ENCODE measurements around the gene CMTM8.
"Not testable (repeated sequence)": the region's sequence is repeated elsewhere in the genome, so short reads cannot be mapped to it uniquely, and the experiment has no call there.

The CMTM8 gene

DNA sequence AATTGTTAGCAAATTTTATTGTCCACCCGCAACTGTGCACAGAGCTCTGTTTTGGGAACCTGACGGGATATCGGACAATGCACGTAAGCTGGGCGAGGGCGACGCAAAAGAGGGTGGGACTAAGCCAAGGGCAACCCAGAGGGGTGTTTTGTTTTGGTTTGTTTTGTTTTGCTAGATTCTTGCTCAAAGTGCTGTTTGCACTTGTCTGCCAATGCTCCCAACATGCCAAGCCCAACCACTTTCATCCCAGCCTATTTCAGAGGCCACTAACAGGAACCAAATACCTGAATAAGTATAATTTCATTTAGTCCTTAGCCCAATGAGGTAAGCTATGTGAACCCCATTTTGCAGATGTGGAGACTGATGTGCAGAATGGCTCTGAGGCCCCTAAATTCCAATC lies 143.4 kb downstream of the CMTM8 start:
- DNase-seq (ENCODE audit: low read depth) = no peak

DNA sequence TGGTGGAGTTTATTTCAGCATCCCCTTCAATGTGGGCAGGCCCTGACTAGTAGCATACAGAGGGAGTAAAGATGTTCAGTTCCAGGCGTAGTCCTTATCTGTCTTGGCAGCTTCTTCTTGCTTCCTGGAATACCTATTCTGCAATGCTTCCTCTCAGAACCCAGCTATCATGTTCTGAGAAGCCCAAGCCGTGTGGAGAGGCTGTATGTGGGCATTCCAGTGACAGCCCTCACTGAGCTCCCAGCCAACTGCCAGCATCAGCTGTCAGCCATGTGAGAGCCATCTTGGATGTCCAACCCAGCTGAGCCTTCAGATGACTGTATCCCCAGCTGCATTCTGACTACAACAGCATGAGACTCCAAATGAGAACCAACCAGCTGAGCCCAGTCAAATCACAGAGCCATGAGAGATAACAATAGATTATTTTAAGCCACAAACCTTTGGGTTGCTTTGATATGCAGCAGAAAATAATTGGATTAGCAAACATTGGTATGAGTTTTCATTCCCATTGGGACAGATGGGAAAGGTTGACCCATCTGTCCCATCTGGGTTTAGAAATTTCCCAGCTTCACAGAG lies 144.7 kb downstream of the CMTM8 start:
- DNase-seq (ENCODE audit: low read depth) = no peak

DNA sequence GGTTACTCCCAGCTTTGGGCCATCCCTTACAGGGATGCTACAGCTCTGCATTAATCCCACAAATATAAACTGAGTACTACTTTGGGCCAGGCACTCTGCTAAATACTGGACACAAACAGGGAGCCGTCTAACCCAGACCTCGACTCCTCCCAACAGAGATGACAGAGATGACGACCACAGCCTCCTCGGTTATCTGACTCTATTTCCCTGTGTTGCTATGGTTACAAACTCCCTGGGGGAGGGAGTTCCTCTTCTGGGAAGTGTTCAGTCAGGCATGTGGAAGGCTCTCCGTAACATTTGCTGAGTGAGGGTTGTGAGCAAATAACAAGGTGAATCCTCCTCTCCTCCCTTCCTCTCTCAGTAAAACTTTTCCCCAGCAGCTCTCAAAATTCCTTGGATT lies 146.5 kb downstream of the CMTM8 start:
- DNase-seq (ENCODE audit: low read depth) = no peak

DNA sequence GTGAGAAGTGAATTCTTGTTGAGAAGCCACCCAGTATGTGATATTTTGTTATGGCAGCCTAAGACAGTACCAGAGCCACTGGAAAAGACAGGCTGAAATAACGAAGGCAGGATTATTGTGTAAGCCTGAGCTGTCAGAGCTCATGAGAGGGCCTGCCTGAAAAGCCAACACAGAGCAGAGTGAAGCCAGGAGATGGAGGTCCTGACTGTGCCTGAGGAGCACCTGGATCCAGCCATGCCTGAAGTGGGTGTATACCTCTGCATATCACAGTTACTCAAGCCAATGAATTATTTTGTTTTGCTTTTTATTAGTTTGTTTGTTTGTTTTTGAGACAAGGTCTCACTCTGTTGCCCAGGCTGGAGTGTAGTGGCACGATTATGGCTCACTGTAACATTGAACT lies 149.0 kb downstream of the CMTM8 start:
- DNase-seq (ENCODE audit: low read depth) = no peak

DNA sequence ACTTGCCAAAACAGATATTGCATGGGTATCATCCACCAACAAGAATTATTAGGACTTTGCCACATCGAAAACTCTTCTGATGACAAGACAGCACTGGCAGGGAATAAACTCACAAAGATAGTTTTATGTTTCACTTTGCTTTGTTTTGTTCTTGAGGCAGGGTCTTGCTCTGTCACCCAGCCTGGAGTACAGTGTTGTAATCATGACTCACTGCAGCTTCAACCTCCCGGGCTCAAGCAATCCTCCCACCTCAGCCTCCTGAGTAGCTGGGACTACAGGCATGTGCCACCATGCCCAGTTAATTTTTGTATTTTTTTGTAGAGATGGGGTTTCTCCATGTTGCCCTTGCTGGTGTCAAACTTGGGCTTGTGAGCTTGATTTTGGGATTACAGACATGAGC lies 151.1 kb downstream of the CMTM8 start:
- not testable (repeated sequence) for DNase-seq (ENCODE audit: low read depth)

DNA sequence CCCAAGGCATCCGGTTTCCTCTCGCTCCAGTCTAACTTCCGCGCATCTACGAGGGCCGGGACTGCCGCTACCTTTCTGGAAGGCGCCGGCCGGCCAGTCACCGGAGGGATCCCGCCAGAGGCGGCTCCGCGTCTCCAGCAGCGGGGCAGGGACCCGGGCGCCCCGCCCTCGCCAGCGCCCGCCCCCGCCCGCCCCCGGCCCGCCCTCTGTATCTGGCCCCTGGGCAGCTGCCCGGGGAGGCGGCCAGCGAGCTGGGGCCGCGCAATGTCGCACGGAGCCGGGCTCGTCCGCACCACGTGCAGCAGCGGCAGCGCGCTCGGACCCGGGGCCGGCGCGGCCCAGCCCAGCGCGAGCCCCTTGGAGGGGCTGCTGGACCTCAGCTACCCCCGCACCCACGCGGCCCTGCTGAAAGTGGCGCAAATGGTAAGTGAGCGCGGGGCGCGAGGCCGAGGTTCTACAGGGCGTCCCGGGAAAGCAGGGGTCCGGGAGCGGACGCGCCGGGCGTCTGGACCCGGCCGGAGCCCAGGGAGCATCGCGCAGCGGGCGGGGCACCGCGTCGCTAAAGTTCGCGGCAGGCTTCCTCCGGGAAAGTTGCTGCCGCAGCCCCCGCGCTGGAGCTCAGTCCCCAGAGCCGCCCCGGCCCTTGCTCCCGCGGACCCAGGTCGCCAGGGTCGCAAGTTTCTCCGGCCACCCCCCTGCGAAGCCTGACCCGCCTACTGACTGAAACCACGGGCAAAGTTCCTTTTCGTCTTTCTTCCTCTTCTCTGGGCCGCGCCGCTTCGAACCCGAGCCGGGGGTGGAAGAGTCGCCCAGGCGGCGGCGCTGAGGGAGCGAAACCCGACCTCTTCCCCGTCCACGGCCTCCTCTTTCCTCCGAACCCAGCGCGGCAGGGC lies 153.4 kb downstream of the CMTM8 start, which contains the start of gene CMTM7:
CMTM7 (plus strand) TSS at position 211 of the 893 bp plus-strand sequence; CDS start at position 265, 54 bp downstream.
- DNase-seq (ENCODE audit: low read depth) = no peak

DNA sequence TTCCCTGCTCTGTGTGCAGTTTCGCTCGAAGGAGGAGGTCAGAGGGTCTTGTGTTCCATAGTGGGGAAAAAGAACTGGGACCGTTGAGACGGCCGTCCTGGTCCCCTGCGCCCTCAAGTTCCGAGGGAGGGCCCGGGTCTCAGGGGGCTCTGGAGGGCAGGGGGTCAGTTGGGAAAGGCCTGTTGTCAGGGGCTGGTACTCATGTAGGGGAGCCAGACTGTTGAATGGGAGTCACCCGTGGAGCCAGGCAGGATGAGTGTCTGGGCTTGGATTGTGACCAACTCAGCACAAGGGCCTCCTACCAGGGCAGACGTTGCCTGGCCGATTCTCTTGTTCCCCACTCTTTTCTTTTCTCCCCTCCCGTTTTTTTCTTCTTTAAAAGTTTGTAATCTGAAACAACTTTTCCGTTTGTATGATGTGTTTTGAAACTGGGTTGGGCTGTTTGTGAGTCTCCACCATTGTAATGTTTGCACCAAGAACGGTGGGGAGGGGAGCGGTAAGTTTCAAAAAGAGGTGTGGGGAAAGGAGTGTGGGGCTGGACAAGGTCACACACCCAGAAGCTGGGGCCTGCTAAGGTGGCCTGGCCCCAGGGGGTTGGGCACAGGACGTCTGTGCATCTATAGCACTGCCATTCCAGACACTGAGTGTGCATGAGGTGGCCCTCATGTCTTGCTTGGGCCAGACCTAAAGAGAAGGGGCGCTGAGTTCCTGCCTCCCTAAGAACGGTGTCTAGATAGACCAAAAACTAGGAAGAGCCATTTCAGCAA lies 154.2 kb downstream of the CMTM8 start:
- DNase-seq (ENCODE audit: low read depth) = no peak

DNA sequence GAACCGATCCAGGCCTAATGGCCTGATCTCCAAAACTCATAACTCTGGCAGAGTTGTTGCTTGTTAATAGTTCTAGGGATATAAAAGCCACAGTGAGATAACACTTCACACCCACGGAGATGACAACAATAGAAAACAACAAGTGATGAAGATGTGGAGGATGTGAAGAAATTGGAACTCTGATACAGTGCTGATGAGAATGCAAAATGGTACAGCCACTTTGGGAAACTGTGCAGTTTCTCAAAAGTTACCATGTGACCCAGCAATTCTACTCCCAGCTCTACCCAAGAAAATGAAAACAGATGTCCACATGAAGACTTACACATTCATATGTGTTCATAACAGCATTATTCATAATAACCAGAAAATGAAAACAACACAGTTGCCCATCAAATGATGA lies 157.0 kb downstream of the CMTM8 start:
- DNase-seq (ENCODE audit: low read depth) = no peak

DNA sequence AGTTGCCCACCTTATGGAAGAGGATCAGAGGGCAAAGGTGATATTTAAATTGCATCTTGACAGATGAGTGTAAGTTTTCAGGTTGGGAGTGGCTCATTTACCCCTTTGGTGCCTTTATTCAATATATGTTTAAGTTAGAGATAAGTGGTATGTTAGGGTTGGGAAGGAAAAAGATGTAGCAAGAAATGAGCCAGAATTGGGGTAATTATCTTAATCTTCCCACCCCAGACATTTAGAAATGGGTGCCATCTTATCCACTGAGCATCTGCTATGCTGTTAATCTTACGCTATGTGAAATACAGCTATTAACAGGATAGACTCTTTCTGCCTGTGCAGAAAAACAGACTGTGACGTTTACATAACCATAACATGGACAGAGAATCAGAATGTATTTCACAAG lies 159.5 kb downstream of the CMTM8 start:
- DNase-seq (ENCODE audit: low read depth) = no peak

DNA sequence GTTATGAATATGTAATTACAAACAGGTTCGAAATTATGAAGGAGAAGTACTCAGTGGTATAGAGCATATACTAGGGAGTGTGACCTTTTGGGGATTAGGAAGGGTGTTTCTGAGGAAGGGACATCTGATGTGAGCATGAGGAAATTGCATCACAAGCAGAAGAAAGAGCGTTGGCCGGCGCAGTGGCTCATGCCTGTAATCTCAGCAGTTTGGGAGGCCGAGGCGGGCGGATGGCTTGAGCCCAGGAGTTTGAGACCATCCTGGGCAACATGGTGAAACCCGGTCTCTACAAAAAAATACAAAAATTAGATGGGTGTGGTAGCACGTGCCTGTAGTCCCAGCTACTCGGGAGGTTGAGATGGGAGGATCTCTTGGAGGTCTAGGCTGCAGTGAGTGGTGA lies 160.1 kb downstream of the CMTM8 start:
- no peak for DNase-seq (ENCODE audit: low read depth)

DNA sequence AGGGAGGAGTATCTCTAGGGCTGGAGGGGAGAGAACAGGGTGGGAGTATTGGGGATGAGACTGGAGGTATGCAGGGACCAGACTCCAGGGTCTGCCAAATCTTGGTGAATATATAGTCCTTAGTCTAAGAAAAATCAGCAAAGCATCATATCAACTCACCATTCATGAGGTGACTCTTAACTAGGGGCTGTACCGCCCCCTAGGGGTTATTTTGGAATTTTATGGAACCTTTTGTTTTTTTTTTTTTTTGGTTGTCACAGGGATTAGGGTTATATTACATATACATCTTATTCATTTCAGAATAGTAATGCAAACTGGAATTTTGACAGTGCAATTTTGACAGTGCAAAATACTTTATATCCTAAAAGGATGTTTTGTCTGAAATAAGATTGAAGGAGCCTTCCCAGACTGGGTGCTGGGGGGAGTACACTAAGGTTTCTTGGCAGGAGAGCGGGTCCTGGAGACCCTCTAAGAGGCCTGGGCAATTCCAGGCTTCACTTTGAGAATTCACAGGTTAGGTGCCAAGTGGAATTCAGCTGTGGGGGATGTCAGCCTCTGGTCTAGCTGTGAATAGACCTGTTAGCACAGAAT lies 160.6 kb downstream of the CMTM8 start:
- no peak for DNase-seq (ENCODE audit: low read depth)

DNA sequence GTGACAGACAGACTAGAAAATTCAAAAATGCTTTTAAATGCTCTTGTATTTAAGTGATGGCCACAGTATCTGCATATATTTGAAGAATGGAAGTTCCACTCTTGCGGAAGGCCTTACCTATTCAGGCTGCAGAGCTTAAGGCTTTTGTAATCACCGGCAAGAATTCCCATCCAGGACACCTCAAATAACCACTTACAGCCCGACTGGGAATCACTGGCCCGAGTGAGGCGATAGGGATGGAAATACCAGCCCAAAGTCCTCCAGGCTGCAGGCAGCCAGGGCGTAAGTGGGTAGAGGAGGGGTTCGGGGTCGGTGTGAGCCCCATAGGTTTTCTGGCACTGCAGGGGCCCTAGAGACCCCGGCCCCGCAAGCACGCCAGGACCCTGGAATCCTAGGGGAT lies 162.6 kb downstream of the CMTM8 start:
- DNase-seq (ENCODE audit: low read depth) = no peak

DNA sequence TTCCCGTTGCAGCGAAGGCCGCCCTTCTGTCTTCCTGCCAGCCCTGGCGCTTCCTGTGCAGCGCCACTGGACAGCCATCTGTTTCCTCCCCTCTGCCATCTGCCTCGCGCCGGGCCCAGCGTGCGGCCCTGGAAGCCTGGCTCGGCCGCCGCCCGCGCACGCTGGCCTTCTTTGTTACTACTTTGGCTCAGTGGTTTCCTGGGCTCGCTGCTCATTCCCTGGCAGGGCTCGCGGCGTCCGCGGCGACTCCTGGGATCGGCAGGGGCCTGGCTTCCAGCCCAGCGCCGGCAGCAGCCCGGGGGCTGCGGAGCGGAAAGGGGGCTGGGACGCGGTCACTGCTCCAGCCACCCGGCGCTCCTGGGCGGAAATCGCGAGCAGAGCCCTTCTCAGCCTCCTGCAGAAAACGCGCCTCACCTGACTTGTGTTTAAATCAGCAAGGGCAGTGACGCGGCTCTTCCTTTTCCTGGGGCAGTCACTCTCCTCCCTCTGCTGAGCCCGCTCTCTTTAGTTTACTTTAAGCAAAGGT lies 163.1 kb downstream of the CMTM8 start:
- no peak for DNase-seq (ENCODE audit: low read depth)

DNA sequence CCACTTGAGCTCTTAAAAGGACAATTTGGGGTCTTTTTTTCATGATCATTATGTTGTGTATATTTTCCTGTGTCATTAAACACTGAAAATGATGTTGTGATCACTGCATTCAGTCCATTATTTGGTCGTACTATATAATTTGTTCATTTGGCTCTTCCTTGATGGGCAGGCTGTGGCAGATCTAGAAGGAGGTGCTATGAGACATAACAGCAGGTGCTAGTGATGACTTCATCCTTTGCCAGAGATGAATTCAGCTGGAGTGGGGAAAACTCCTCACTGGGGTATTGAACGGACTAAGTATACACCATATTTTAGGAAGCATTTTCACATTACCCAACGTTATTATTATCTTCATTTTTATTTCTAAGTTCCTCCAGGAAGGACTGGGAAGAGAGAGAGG lies 165.2 kb downstream of the CMTM8 start:
- DNase-seq (ENCODE audit: low read depth) = no peak

DNA sequence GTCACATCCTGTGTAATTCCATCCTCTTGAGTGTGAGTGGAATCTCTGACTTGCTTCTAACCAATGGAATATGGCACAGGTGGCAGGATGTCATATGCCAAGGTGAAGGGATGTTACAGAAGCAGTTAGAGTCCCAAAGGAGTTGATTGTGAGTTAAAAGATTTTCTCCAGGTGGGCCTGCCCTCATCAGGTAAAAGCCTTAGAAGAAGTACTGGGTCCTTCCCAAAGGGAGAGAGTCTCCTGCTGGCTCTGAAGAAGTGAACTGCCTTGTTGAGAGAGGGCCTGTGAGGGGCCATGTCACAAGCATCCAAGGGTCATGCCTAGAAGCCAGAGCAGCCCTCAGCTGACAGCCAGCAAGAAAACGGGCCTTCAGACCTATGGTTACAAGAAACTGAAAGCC lies 166.2 kb downstream of the CMTM8 start:
- DNase-seq (ENCODE audit: low read depth) = no peak

DNA sequence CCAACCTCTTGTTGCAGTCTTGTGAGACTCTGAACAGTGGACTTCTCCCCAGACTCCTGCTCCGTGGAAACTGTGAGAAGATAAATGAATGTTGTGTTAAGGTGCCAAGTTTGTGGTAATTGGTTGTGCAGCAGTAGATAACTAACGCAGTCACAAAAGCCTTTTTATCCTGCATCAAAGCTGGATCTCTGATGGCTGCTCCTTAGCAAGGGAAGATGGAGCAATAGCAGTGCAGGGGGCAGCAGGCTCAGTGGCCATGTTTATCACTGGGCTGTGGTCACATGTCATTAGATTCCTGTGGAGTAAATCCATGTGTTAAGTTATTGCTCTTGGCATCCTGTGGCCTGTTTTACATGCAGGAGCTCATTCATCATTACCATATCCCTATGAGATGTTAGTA lies 166.7 kb downstream of the CMTM8 start:
- DNase-seq (ENCODE audit: low read depth) = no peak

DNA sequence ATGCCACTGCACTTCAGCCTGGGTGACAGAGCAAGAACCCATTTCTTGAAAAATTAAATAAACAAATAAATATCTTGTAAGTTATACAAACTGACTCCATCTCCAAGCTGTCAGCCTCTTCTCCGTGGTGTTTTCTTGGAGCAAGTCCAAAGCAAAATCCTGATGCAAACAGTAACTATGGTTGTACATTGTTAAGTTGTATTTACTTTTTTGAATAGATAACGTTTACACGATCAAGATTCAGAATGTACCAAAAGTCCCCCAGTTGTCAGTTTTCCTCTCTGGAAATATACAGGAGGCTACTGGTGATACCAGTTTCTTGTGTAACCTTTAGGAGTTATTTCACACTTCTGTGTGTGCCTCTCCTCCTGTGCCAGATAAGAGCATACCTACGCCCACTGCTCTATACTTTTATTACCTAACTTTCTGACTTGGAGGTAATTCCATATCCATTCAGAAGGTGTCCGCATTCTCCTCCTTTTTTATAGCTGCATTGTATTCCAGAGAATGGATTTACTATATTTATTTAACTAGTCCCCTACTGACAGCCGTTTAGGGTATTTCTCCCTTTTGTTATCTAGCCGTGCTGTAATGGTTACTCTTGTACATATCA lies 167.3 kb downstream of the CMTM8 start:
- DNase-seq (ENCODE audit: low read depth) = no peak

DNA sequence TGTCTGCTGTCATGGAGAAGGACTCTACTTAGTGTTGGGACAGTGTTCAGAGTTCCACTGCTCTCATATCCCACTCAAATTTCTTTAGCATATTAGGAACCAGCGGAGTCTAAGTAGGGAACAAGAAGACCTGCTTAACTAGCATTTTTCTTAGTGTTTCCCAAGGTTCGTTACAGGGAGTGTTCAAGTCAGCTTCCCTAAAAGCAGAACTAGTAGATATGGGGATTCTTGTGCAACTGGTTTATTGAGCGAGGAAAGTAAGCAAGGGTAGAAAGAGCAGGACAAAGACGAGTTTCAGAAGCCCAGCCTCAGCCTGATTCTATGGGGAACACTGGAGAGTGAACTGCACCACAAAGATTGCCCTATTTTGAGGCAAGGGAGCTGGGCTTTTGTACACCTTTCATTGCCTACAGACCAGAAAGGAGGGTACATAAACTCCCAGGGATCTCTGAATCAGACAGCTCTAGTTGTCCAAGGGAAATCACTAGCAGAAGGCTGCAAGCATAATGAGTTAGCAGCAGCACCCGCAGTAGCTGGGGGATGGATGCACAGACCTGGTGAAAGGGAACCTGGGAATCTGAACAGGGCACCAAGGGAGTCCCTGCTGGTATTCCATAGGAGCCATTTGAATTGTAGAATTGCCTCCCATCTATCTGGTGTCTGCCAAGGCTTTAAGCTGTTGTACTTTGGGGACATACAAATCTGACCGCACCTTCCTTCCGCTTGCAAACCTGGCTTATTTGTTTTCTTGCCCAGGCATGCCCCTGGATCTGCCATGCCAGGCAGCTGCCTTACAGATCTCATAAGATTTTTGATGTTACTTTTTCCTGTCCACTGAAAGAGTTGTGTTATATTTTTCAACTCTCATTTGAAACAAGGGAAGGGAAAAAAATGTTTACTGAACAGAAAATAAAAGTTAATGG lies 168.3 kb downstream of the CMTM8 start:
- DNase-seq (ENCODE audit: low read depth) = no peak

DNA sequence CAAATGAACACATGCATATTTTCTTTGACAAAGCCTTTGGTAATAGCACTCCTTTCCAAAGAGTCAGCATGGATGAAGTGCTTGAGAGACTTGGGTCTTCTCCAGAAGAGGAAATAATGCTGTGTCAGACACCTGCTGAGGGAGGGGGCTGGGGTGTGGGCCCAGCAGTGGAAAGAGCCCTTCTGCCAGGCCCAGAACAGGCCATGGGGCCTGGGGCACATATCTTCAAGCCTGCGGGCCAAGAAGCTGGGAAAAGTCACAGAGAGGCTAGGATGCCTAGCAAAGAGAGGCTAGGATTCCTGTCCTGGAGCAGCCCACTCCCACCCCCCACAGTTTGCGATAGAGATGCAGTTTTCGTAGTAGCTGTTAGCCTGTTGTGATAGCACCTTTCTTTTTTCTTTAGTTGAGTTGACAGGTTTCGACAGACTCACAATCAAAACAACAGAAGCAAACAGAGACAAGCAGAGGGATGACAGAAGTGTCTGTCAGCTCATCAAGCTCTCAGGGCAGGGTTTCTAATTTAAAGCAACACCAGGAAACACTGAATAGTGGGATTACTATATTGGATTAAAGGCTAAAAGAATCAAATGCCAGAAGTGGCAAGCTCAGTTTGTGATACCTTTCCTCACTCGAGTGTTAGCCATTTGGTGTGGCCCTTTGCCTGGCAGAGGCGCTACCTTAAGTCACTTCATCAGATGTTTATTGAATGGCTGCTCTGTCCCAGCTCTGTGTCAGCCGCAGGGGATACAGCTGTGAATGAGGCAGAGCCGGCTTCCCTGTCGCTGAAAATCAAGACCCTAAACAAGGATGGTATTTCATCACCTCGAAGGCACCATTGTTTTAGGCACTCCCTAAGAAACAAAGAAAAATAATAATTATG lies 172.1 kb downstream of the CMTM8 start:
- DNase-seq (ENCODE audit: low read depth) = no peak

DNA sequence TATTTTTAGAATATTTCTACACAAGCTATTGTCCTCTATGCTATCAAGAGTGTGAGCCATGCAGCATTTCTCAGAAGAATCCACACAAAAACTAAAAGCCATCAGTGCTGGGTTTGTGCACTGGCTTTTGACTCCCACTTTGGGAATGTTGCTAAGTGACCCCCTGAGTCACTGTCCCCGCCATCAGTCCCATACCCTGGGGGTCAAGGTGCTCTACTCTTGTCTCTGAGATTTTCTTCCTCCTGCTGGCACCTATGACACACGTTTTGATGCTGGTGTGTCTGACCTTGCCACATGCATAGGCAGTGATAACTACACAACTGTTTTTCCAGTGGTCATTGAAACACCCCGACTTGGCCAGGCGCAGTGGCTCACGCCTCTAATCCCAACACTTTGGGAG lies 173.0 kb downstream of the CMTM8 start:
- no peak for DNase-seq (ENCODE audit: low read depth)
